Measurements from ENCODE around the gene KLF15. TPM values are rescaled to one million over a fixed set of nuclear protein-coding genes. Genes with fewer than 3 reads are reported as not detected.

KLF15 gene
- polyA plus RNA-seq, 1 donor from 2014 or later, result 0.46 TPM

DNA sequence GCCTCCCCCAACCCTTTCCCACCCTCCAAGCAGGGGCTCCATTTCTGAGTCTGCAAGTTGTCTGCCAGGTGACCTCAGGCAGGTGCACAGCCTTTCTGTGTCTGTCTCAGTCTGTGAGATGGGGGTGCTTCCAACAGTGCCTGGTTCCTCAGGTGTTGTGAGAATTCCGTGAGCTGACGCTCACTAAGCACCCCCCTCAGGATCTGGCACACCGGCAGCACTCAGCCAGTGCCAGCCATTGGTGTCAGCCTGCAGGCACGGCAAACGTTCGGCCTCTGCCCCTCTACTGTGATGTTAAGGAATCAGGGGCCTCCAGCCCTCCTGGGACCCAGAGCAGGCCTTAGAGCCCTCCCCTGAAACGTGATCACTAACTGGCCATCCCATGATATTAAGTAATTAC, 2.4 kb downstream of the KLF15 start:
- TF ChIP-seq POLR2AphosphoS5 (IDR thresholded peaks at IDR 0.05) (no peak), EP300 (conservative IDR thresholded peaks at IDR 0.05; ENCODE audit: poor library complexity, severe bottlenecking) (no peak), SMC3 (conservative IDR thresholded peaks at IDR 0.05; ENCODE audit: poor library complexity) (no peak), MXI1 (conservative IDR thresholded peaks at IDR 0.05; ENCODE audit: poor library complexity, severe bottlenecking) (no peak), TAF1 (IDR thresholded peaks at IDR 0.05; ENCODE audit: low read depth) (no peak), EZH2 (IDR thresholded peaks at IDR 0.05; ENCODE audit: borderline replicate concordance, insufficient read depth, low read length, poor library complexity, severe bottlenecking) (no peak)
- TF ChIP-seq, protein P1, sequence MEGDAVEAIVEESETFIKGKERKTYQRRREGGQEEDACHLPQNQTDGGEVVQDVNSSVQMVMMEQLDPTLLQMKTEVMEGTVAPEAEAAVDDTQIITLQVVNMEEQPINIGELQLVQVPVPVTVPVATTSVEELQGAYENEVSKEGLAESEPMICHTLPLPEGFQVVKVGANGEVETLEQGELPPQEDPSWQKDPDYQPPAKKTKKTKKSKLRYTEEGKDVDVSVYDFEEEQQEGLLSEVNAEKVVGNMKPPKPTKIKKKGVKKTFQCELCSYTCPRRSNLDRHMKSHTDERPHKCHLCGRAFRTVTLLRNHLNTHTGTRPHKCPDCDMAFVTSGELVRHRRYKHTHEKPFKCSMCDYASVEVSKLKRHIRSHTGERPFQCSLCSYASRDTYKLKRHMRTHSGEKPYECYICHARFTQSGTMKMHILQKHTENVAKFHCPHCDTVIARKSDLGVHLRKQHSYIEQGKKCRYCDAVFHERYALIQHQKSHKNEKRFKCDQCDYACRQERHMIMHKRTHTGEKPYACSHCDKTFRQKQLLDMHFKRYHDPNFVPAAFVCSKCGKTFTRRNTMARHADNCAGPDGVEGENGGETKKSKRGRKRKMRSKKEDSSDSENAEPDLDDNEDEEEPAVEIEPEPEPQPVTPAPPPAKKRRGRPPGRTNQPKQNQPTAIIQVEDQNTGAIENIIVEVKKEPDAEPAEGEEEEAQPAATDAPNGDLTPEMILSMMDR (IDR thresholded peaks at IDR 0.05; ENCODE audit: poor library complexity, severe bottlenecking), result no peak
- TF ChIP-seq, protein P2, sequence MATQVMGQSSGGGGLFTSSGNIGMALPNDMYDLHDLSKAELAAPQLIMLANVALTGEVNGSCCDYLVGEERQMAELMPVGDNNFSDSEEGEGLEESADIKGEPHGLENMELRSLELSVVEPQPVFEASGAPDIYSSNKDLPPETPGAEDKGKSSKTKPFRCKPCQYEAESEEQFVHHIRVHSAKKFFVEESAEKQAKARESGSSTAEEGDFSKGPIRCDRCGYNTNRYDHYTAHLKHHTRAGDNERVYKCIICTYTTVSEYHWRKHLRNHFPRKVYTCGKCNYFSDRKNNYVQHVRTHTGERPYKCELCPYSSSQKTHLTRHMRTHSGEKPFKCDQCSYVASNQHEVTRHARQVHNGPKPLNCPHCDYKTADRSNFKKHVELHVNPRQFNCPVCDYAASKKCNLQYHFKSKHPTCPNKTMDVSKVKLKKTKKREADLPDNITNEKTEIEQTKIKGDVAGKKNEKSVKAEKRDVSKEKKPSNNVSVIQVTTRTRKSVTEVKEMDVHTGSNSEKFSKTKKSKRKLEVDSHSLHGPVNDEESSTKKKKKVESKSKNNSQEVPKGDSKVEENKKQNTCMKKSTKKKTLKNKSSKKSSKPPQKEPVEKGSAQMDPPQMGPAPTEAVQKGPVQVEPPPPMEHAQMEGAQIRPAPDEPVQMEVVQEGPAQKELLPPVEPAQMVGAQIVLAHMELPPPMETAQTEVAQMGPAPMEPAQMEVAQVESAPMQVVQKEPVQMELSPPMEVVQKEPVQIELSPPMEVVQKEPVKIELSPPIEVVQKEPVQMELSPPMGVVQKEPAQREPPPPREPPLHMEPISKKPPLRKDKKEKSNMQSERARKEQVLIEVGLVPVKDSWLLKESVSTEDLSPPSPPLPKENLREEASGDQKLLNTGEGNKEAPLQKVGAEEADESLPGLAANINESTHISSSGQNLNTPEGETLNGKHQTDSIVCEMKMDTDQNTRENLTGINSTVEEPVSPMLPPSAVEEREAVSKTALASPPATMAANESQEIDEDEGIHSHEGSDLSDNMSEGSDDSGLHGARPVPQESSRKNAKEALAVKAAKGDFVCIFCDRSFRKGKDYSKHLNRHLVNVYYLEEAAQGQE (IDR thresholded peaks at IDR 0.05; ENCODE audit: borderline replicate concordance), result no peak

DNA sequence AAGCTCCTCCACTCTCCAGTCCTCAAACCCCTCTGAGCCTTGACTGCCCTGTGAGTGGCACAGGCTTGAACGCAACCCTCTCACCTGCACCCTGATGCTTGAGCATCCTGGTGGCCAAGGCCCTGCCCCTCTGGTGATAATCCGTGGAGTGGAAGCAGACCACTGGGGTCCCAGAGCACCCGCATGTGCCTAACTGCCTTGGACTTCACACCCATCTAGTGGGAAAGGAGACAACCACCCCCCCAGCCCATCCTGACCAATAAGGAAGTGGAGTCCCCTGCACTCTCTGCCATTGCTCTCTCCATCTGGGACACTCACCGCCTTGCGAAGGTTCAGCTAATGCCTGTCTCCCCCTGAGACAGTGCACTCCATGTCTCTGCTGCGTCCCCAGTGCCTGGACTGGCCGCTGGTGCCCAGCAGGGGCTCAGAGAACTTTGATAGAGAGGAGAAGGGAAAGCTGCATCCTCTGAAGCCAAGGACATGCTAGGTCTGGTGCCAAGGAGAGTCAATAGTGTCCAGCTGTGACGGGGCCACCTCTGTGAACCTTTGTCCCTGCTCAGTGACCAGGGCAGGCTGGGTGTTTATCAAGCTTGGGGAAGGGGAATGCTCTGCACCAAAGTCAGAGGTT, 3.4 kb downstream of the KLF15 start:
- Histone ChIP-seq H4K20me1 (ENCODE audit: insufficient read depth) (no peaks in the 10 kb centered on the region), H3F3A (ENCODE audit: insufficient read depth, low read length, poor library complexity, severe bottlenecking) (no peaks in the 10 kb centered on the region), H3K4me2 (ENCODE audit: low read length) (no peak overlapping the region), H3K9me2 (ENCODE audit: insufficient read depth, low read length) (no peaks in the 10 kb centered on the region), H3K4me3 (ENCODE audit: low read length) (no peak overlapping the region), H3K79me2 (replicated peaks; ENCODE audit: insufficient read depth, low read length) (no peaks in the 10 kb centered on the region), H3K27me3 (ENCODE audit: insufficient read depth, low read depth, low read length) (peaks cover 27% of the 10 kb centered on the region), H3K27ac (ENCODE audit: low read length) (no peak overlapping the region), H3K36me3 (ENCODE audit: insufficient read depth, low read length) (no peaks in the 10 kb centered on the region), H3K9me3 (ENCODE audit: low read length) (no peaks in the 10 kb centered on the region), H3K9ac (ENCODE audit: low read length) (no peak overlapping the region), H2AFZ (ENCODE audit: low read depth, low read length) (no peak overlapping the region)
- TF ChIP-seq EP300 (conservative IDR thresholded peaks at IDR 0.05; ENCODE audit: poor library complexity, severe bottlenecking) (no peak), MXI1 (conservative IDR thresholded peaks at IDR 0.05; ENCODE audit: poor library complexity, severe bottlenecking) (no peak), POLR2AphosphoS5 (IDR thresholded peaks at IDR 0.05) (no peak), SMC3 (conservative IDR thresholded peaks at IDR 0.05; ENCODE audit: poor library complexity) (no peak), EZH2 (IDR thresholded peaks at IDR 0.05; ENCODE audit: borderline replicate concordance, insufficient read depth, low read length, poor library complexity, severe bottlenecking) (no peak), RAD21 (conservative IDR thresholded peaks at IDR 0.05) (no peak), TAF1 (IDR thresholded peaks at IDR 0.05; ENCODE audit: low read depth) (no peak)
- TF ChIP-seq, protein P1 (IDR thresholded peaks at IDR 0.05; ENCODE audit: poor library complexity, severe bottlenecking), result no peak
- TF ChIP-seq, protein P2 (IDR thresholded peaks at IDR 0.05; ENCODE audit: borderline replicate concordance), result no peak

More for the DNA sequence above, 2.4 kb downstream of the KLF15 start:
- Histone ChIP-seq H3K27ac (ENCODE audit: low read length) (no peak overlapping the region), H2AFZ (ENCODE audit: low read depth, low read length) (no peak overlapping the region), H3K4me3 (ENCODE audit: low read length) (no peak overlapping the region), H3K9me2 (ENCODE audit: insufficient read depth, low read length) (no peaks in the 10 kb centered on the region), H3F3A (ENCODE audit: insufficient read depth, low read length, poor library complexity, severe bottlenecking) (no peaks in the 10 kb centered on the region), H3K36me3 (ENCODE audit: insufficient read depth, low read length) (no peaks in the 10 kb centered on the region), H3K4me2 (ENCODE audit: low read length) (no peak overlapping the region), H3K27me3 (ENCODE audit: insufficient read depth, low read depth, low read length) (peaks cover 31% of the 10 kb centered on the region), H4K20me1 (ENCODE audit: insufficient read depth) (no peaks in the 10 kb centered on the region), H3K79me2 (replicated peaks; ENCODE audit: insufficient read depth, low read length) (no peaks in the 10 kb centered on the region), H3K9ac (ENCODE audit: low read length) (no peak overlapping the region), H3K9me3 (ENCODE audit: low read length) (no peaks in the 10 kb centered on the region)

All from neural cell (in vitro differentiated cells).